Colonic mucosa (tissue), 4 donors: ENCODE results near the gene JPT1. TPM values are rescaled to one million over a fixed set of nuclear protein-coding genes. Genes with fewer than 3 reads are reported as not detected.
"Not testable (repeated sequence)": the region's sequence is repeated elsewhere in the genome, so short reads cannot be mapped to it uniquely, and the experiment has no call there.

ENCODE experiments used
- DNase-seq: peaks from one replicate; pipeline ENCODE4 v3.0.0-alpha.2; 2020
- H3K27ac ChIP-seq: fragments of 200-600 bp; one replicate; pipeline ENCODE4 v1.8.0; 2021
- H3K27me3 ChIP-seq: fragments of 200-600 bp; one replicate; pipeline ENCODE4 v1.8.0; 2021
- H3K36me3 ChIP-seq: fragments of 200-600 bp; one replicate; pipeline ENCODE4 v1.8.0; 2021
- H3K4me1 ChIP-seq: fragments of 200-600 bp; one replicate; pipeline ENCODE4 v1.8.0; 2021; ENCODE audit warnings: mild to moderate bottlenecking
- H3K4me3 ChIP-seq: fragments of 200-600 bp; one replicate; pipeline ENCODE4 v1.8.0; 2021
- H3K9ac ChIP-seq, 2 donors: one replicate each; pipeline ENCODE4 v1.7.0; 2013; ENCODE audit warnings: control low read depth in 2 of 2, low read depth in 2 of 2, low read length in 2 of 2
- H3K9me3 ChIP-seq: fragments of 200-600 bp; one replicate; pipeline ENCODE4 v1.8.0; 2021
- intact Hi-C: fragments of 100-400 bp; cut with DNase I; formaldehyde crosslinking; loops from one replicate; pipeline ENCODE4 v1.14.1; 2022
- total RNA-seq, 2 donors: library from RNA; stranded (reverse); fragmentation: NEBNext Ultra II Directional in 1 of 2; extraction: Animal tissue kit (Norgen Biotek cat#: 25700) in 1 of 2; gene quantifications; one replicate each; pipeline ENCODE4 v1.2.1, GENCODE V29; 2021
- TF ChIP-seq, protein P1 (sequence below): fragments of 200-600 bp; IDR thresholded peaks from one replicate; pipeline ENCODE4 v1.8.0; 2022; ENCODE audit warnings: antibody characterized with exemption, mild to moderate bottlenecking
- donor health status: healthy.
- donor health status: DM: no; HTN: no; CAD: no.
- donor health status: DM: no; HTN: no; CAD: no.

The JPT1 gene
- total RNA-seq, 2 donors from 2014 or later: 227 to 367 TPM

DNA sequence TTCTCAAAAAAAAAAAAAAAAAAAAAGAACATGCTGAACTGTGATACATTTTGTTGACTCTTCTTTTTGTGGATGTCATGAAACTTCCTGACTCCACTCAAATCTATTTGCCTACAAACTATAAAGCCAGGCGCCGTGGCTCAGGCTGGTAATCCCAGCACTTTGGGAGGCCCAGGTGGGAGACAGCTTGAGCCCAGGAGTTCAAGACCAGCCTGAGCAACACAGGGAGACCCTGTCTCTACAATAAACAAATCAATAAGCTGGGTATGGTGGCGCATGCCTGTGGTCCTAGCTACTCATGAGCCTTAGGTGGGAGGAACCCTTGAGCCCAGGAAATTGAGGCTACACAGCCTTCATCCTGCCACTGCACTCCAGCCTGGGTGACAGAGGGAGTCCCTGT lies 21.3 kb downstream of the JPT1 start:
- H3K9me3 ChIP-seq: no peaks in the 10 kb centered on the region
- no peaks in the 10 kb centered on the region for H3K36me3 ChIP-seq
- H3K4me1 ChIP-seq: peaks cover 12% of the 10 kb centered on the region
- no peak for DNase-seq
- intact Hi-C loops: no loop called here
- H3K27ac ChIP-seq: no peak overlapping the region
- TF ChIP-seq, protein P1, sequence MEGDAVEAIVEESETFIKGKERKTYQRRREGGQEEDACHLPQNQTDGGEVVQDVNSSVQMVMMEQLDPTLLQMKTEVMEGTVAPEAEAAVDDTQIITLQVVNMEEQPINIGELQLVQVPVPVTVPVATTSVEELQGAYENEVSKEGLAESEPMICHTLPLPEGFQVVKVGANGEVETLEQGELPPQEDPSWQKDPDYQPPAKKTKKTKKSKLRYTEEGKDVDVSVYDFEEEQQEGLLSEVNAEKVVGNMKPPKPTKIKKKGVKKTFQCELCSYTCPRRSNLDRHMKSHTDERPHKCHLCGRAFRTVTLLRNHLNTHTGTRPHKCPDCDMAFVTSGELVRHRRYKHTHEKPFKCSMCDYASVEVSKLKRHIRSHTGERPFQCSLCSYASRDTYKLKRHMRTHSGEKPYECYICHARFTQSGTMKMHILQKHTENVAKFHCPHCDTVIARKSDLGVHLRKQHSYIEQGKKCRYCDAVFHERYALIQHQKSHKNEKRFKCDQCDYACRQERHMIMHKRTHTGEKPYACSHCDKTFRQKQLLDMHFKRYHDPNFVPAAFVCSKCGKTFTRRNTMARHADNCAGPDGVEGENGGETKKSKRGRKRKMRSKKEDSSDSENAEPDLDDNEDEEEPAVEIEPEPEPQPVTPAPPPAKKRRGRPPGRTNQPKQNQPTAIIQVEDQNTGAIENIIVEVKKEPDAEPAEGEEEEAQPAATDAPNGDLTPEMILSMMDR: no peak
- no peaks in the 10 kb centered on the region for H3K27me3 ChIP-seq
- no peak overlapping the region for H3K9ac ChIP-seq
- H3K4me3 ChIP-seq: no peak overlapping the region

DNA sequence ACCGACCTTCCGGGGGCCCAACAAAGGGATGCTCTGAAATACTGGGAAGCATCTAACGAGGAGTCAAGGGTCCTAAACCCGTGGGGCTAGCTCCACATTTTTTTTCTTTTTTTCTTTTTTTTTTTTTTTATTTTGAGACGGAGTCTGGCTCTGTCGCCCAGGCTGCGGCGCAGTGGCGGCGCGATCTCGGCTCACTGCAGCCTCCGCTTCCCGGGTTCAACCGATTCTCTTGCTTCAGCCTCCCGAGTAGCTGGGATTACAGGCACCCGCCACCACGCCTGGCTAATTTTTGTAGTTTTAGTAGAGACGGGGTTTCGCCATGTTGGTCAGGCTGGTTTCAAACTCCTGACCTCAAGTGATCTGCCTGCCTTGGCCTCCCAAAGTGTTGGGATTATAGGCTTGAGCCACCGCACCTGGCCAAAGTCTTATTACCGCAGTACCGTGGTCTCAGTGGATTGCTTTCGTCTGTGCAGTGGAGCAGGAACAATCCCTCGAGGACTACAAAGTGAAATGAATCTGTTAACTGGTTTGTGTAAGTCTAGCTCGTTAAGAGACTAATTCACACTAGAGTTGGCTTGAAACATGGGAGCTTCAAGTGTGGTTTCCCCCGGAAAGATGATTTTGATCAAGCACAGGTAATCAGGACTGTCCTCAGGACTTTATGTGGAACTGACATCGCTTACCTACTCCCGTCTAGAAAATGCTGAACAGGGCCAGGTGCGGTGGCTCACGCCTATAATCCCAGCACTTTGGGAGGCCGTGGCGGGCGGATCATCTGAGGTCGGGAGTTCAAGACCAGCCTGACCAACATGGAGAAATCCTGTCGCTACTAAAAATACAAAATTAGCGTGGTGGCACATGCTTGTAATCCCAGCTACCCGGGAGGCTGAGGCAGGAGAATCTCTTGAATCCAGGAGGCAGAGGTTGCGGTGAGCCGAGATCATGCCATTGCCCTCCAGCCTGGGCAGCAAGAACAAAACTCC lies 22.0 kb downstream of the JPT1 start:
- Histone ChIP-seq H3K4me3 (peak overlapping the region; percentile 83), H3K27ac (peak overlapping the region; percentile 94), H3K4me1 (peaks cover 12% of the 10 kb centered on the region), H3K9ac (peak overlapping the region; percentile 82 to 93)
- intact Hi-C loops, H3K36me3 ChIP-seq, H3K9me3 ChIP-seq, H3K27me3 ChIP-seq, DNase-seq: not testable (repeated sequence)

DNA sequence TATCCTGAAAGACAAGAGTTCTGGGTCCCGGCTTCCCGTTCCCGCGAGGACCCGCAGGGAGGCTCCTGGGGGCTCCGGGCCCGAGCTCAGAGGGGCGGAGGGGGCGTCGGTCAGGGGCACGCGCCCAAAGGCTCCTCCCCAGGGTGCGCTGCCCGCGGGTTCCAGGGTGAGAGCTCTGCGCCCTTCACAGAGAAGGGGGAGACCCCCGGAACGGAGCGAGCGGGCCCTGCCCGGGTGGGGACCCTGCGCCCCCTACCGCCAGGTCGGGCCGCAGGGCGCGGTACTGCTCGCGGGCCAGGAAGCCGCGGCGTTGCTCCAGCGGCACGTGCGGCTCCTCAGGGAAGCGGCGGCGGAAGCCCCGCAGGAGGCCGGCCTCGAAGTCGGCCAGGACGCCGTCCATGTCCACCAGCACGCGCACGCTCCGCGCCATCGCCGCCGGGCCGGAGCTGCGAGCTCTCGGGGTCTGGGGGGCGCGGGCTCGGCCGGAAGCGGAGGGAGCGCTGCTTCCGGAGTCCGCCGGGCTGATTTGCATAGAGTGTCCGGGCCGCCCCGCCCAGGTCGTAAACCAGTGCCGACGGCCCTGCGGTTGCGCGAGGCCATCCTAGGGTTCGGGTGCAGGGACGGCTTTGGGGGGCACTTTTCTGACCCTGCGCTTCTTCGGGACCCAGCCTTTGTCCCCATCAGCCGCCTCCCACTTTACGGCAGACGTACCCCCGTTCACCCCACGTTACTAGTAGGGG lies 22.9 kb downstream of the JPT1 start, which contains the start of gene NT5C:
NT5C (minus strand) TSS at position 465 of the 740 bp plus-strand sequence; CDS start at position 430, 35 bp downstream.
- no peaks in the 10 kb centered on the region for H3K36me3 ChIP-seq
- peak within 1 kb of the TSS; percentile 83 for H3K4me3 ChIP-seq
- peak within 1 kb of the TSS; percentile 82 to 93 for H3K9ac ChIP-seq
- peak; percentile 90 for DNase-seq
- no peaks in the 10 kb centered on the region for H3K9me3 ChIP-seq
- H3K27me3 ChIP-seq: no peaks in the 10 kb centered on the region
- intact Hi-C loops: loop anchor here (1.0 kb wide), 1 partner anchor 17 kb away; no protein-coding TSS in a partner anchor
- TF ChIP-seq, protein P1: peak; percentile 74
- peak within 1 kb of the TSS; percentile 94 for H3K27ac ChIP-seq
- peaks cover 12% of the 10 kb centered on the region for H3K4me1 ChIP-seq

DNA sequence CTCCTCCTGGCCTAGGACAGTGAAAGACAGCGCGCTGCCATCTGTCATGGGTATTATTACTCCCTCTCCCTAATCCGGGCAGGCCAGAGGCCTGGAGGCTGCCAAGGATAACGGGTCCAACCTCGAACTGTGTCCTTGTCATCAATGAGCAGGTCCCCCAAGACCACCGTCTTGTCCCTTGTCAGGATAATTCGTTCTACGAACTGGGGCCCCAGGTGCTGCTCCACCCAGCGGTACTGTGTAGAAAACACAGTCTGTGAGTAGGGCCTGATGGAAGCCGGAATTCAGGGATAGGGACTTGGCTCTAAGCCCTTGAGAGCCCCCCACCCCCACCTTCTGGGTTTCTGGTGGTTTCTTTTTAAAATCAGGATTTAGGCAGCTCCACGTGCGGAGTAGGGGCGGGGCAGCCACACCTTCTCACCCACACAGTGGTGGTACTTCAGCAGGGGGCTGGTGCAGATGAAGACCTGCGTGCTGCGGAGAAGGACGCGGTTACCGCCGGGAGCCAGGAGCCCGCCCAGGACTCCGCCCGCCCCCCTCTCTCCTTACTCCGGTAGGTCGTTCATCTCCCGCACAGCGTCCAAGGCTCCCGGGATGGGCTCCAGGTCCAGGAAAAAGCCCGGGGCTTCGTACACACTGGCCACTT lies 23.6 kb downstream of the JPT1 start:
- no peaks in the 10 kb centered on the region for H3K27me3 ChIP-seq
- H3K9ac ChIP-seq: peak overlapping the region; percentile 82 to 93
- intact Hi-C loops: loop anchor here (1.0 kb wide), 1 partner anchor 16 kb away; no protein-coding TSS in a partner anchor
- H3K9me3 ChIP-seq: no peaks in the 10 kb centered on the region
- peak overlapping the region; percentile 94 for H3K27ac ChIP-seq
- DNase-seq: peak; percentile 60
- H3K4me1 ChIP-seq: peaks cover 12% of the 10 kb centered on the region
- H3K36me3 ChIP-seq: no peaks in the 10 kb centered on the region
- TF ChIP-seq, protein P1: peak; percentile 36
- peak overlapping the region; percentile 83 for H3K4me3 ChIP-seq

- Histone ChIP-seq H3K9me3 (no peaks in the 10 kb centered on the region), H3K36me3 (no peaks in the 10 kb centered on the region), H3K4me1 (peaks cover 15% of the 10 kb centered on the region), H3K9ac (peak overlapping the region; percentile 38 to 82), H3K4me3 (peak overlapping the region; percentile 83), H3K27ac (peak overlapping the region; percentile 94), H3K27me3 (no peaks in the 10 kb centered on the region)
- TF ChIP-seq, protein P1: no peak
- no peak for DNase-seq
- intact Hi-C loops: no loop called here
These were observed 24.2 kb downstream of the JPT1 start for GRCh38 chr17:75130059-75130631.
